HepG2 (cell line): ENCODE data around the gene PTPMT1.

Source experiments
- E2F5 ChIP-seq: sonication (generic); formaldehyde crosslinking; conservative IDR thresholded peaks from 2 replicates; pipeline ENCODE4 v1.4.0; 2020; ENCODE audit warnings: missing genetic modification reagents
- GTF2F1 ChIP-seq: fragments of 150-350 bp; IDR thresholded peaks from 2 replicates; pipeline ENCODE4 v1.6.1; 2014; ENCODE audit warnings: low read length
- MYC ChIP-seq: sonication (generic); formaldehyde crosslinking; IDR thresholded peaks from 2 replicates; pipeline ENCODE4 v1.9.0; 2021; ENCODE audit warnings: missing genetic modification reagents, borderline replicate concordance
- NFIC ChIP-seq: IDR thresholded peaks from 2 replicates; pipeline ENCODE4 v1.6.1; 2012; ENCODE audit warnings: mild to moderate bottlenecking, low read length, inconsistent platforms
- PBX2 ChIP-seq: IDR thresholded peaks from 2 replicates; pipeline ENCODE4 v1.6.1; 2016; ENCODE audit warnings: control low read depth
- POLR2A ChIP-seq, 2 experiments: IDR thresholded peaks; 2 replicates each; pipeline ENCODE4 v1.6.1; 2011; ENCODE audit warnings: low read depth in 2 of 2, low read length in 2 of 2, mild to moderate bottlenecking in 1 of 2, moderate library complexity in 1 of 2; ENCODE audit not compliant: insufficient read depth in 1 of 2
- POLR2AphosphoS5 ChIP-seq: IDR thresholded peaks from 2 replicates; pipeline ENCODE4 v1.6.1; 2012; ENCODE audit warnings: low read depth, low read length
- YY1 ChIP-seq: IDR thresholded peaks from 2 replicates; pipeline ENCODE4 v1.6.1; 2011; ENCODE audit warnings: low read length, low read depth, moderate library complexity, mild to moderate bottlenecking; ENCODE audit not compliant: insufficient read depth, insufficient replicate concordance

GRCh38 chr11:47599902-47600301 lies 34.5 kb downstream of the PTPMT1 start:
- TF ChIP-seq E2F5 (no peak), GTF2F1 (no peak), NFIC (no peak), POLR2AphosphoS5 (no peak), MYC (CRISPR knock-in tag) (no peak), PBX2 (no peak), POLR2A (IDR thresholded peaks at IDR 0.05; ENCODE audit: insufficient read depth in 1 of 2, low read depth in 2 of 2, low read length in 2 of 2) (no peak), YY1 (no peak)
